GOT3 (cell line): Measurements from ENCODE around the gene APOL6.

Experiments
- DNase-seq: peaks from one replicate; lab custom pipeline; 2025; ENCODE audit warnings: mixed read lengths; lab: John Stamatoyannopoulos, UW

The APOL6 gene, protein sequence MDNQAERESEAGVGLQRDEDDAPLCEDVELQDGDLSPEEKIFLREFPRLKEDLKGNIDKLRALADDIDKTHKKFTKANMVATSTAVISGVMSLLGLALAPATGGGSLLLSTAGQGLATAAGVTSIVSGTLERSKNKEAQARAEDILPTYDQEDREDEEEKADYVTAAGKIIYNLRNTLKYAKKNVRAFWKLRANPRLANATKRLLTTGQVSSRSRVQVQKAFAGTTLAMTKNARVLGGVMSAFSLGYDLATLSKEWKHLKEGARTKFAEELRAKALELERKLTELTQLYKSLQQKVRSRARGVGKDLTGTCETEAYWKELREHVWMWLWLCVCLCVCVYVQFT

DNA sequence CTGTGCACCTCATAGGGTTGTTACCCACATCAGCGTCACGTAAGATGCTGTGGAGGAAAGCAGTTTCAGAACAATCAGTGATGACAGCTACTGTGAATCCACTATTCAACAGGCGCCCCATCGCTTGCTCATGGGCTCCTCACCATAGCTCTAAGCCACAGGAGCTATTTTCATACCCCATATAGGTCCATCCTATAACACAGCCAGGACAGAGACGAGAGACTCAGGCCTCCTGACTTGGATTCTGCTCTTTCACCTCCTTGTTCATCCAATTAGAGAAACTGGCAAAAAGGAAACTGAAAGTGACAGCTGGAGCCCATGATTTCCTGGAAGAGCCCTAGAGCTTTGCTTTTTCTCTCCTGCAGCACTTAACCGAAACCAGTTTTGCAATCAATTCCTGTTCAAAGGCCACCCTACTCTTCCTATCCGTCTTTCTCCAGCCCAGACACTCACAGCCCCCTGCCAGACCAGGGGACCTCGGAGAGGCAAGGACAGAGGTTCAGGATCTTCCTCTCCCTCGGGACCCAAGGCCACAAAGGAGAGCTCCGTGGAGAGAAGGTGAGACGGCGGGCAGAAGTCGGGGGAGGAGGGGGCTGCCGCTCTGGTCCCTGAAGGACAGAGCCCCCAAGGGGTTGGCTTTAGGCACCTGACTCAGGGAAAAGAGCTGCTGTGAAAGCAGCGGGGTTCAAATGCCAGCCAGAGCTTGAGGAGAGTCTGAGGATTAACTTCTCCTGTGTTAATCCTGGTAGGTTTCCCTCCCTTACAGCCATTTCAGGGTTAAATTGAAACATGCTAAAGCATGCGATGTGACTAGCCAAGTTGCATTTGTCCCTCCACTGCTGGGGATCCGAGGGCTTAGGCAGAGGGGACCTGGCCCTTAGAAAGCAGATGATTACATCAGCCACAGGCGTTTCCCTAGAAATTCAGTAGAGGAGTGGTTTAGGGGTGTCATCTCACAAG is at the start of gene APOL6:
TSS of gene APOL6 (plus strand) at position 381 of the 960 bp plus-strand sequence. CDS start 7,980 bp downstream, outside the sequence.
- no peak for DNase-seq

- DNase-seq = no peak
Measured at GRCh38 chr22:35599364-35599763, 48.9 kb upstream of the APOL6 start.

GRCh38 chr22:35600476-35600875 is 47.8 kb upstream of the APOL6 start:
- DNase-seq = no peak

GRCh38 chr22:35601013-35601580 is 47.1 kb upstream of the APOL6 start:
- no peak for DNase-seq

DNA sequence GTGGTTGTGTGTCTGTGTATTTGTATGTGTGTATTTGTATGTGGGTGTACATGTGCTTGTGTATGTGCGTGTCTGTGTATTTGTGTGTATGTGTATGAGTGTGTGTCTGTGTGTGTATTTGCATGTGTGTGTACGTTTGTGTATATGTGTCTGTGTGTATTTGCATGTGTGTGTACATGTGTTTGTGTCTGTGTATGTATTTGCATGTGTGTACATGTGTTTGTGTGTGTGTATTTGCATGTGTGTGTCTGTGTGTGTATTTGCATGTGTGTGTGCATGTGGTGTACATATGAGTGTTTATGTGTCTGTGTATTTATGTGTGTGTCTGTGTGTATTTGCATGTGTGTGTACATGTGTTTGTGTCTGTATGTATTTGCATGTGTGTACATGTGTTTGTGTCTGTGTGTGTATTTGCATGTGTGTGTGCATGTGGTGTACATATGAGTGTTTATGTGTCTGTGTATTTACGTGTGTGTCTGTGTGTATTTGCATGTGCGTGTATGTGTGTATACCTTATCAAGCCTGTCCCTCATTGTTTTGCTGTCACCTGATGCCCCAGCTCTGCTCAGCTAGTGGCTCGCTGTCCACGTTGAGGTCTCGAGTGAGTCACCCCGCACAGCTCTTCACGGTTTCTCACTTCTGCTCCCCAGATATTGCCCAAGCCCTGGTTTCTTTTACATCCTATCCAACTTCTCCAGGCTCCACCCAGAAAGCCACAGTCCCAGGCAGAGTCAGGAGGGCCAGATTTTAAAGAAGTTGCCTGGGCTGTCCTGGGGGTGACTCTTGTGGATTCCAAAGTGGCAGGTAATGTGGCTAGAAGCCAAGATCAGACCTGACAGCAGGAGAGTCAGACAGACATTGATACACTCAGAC is 46.3 kb upstream of the APOL6 start:
- DNase-seq = no peak

DNA sequence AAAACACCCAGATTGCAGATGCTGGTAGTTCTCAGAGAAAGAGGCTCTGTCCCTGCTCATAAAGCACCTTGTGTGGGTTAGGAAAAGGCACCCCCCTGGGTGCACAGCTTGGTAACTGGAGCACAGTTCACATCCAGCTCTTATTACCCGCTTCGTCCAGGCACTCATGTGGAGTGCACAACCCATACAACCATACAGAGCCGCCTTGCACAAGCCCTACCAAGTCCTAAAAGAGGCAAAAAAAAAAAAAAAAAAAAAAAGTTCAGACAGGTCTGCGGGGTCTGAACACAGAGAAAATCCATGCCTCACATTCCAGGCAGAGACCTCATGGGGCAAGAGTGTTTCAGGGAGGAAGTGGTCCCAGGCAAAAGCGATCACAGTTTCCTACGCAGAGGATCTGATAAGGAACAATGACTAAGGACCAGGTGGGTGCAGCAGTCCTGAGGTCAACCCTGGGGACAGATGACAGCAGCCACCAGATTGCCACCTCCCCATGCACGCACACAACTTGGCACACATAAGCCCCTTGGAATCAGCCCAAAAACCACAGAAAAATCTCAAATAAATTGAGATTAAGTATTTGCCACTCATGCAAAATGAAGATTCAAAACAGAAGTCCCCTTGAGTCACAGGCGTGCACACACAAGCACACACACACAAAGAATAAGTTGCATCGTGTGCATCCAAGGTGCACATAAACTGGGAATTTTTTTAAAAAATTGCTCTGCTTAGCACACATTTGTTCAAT is 43.5 kb upstream of the APOL6 start:
- no peak for DNase-seq

DNA sequence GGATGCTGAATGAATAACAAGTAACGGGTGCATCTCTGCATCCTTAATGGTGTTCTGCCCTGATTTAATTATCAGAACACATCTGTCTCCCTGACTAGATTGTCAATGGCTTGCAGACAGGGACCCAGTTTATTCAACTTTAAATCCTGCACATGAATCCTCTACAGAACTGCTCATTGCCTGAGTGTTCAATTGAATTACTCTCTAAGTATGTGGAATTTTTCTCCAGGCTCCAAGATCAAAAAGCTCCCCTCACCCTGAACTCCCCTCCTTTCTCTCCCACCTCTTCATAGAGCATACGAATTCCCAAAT is 42.9 kb upstream of the APOL6 start:
- no peak for DNase-seq

DNA sequence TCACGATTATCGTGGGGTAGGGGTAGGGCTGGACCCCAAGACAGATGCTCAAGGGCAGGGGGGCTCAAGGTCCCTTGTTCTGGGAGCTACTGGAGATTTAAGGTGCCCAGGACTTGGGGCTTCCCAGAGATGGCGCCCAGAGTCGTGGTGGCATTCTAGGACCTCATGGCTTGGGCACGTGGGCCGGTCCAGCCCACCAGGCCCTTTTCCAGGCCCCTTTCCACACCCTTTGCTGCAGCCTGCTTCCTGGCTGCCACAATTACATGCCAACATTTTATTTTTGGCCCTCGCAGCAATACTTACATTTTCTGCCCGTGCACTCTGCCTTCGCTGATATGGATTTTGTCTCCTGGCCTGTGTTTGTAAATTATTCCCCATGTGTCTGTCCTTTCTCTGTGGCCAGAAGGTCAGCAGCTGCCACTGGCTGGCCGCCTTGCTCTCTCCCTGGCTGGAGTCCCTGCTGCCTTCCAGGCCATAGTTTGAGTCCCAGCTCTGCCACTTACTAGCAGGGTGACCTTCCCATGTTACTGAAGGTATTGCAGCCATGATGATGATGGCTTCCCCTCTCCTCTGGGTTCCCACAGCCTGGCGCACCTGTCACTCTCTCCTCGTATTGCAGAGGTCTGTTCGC is 42.3 kb upstream of the APOL6 start:
- no peak for DNase-seq

DNA sequence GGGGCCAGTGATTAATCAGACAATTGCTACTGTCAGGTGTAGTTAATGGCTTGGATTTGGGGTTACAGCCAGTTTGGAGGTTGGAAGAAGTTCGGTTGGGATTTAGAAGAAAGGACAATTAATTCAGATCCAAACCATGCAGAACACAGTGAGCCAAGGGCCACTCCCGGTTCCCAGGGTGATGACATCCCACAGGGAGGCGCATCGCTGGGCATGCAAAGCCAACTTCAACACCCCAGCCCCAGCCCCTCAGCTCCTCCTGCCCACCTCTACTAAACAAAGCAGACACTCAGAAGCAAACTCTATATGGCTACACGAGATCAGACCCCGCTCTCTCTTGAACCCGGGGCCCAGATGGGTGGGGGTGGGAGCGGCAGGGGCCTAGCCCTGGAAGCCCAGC is 41.3 kb upstream of the APOL6 start:
- no peak for DNase-seq

DNA sequence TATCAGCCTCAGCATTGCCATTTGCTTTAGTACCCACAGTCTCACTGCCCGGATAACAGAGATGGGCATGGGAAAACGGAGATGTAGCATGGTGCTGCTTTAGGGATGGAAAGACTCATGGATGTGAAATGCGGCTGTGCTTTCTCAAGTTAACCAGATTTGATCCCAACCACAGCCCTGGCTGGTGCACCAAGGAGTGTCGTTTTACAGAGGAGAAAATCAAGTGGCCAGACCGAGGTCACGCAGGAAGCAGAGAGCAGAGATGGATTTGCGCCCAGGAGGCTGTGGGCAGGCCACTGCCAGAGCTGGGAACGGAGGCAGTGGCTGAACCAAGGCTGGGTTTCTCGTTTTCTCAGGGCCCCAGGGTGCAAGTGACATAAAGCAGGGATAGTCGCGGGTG is 40.2 kb upstream of the APOL6 start:
- DNase-seq = no peak

GRCh38 chr22:35609261-35609660 is 39.0 kb upstream of the APOL6 start:
- no peak for DNase-seq

- DNase-seq = no peak
Measured at GRCh38 chr22:35609761-35610160, 38.5 kb upstream of the APOL6 start.

- DNase-seq = no peak
Measured at GRCh38 chr22:35610741-35611140, 37.5 kb upstream of the APOL6 start.

- no peak for DNase-seq
Measured at GRCh38 chr22:35611200-35611890, 36.9 kb upstream of the APOL6 start.

GRCh38 chr22:35611891-35612576 is 36.2 kb upstream of the APOL6 start:
- no peak for DNase-seq

- DNase-seq = no peak
Measured at GRCh38 chr22:35612903-35613302, 35.3 kb upstream of the APOL6 start.

- no peak for DNase-seq
Measured at GRCh38 chr22:35614404-35614803, 33.8 kb upstream of the APOL6 start.

- no peak for DNase-seq
Measured at GRCh38 chr22:35615156-35615555, 33.1 kb upstream of the APOL6 start.

GRCh38 chr22:35616043-35616442 is 32.2 kb upstream of the APOL6 start:
- no peak for DNase-seq
